ENCODE results near the gene CAMK1. TPM values are rescaled to one million over a fixed set of nuclear protein-coding genes. Genes with fewer than 3 reads are reported as not detected.

CAMK1 gene
- total and polyA plus RNA-seq, 9 of the 15 experiments (the other 6 are each of a cell fraction or from before 2014, with no cell fraction given) = 0.23 to 10.7 (median 6.0) TPM

- TF ChIP-seq ZNF449 (CRISPR knock-in tag; IDR thresholded peaks at IDR 0.05) (no peak), ATF3 (IDR thresholded peaks at IDR 0.05) (no peak; the same call in 1 of the 2 replicates), ATF3 (CRISPR knock-in tag; conservative IDR thresholded peaks at IDR 0.05) (0 out of 2 replicates have a peak, but pooled peaks have one; percentile 23), HDGF (IDR thresholded peaks at IDR 0.05) (peak; percentile 12; the same call in 1 of the 2 replicates), SFPQ (IDR thresholded peaks at IDR 0.05; ENCODE audit: low read depth, low read length) (no peak), USF2 (CRISPR knock-in tag; IDR thresholded peaks at IDR 0.05) (peak; percentile 21; the same call in 1 of the 2 replicates), RFX7 (CRISPR knock-in tag; IDR thresholded peaks at IDR 0.05) (no peak), CBFA2T3 (IDR thresholded peaks at IDR 0.05) (peak; percentile 34; the same call in 1 of the 2 replicates), RBM22 (IDR thresholded peaks at IDR 0.05; ENCODE audit: low read depth, low read length, poor library complexity, severe bottlenecking) (no peak), PHF20 (IDR thresholded peaks at IDR 0.05; ENCODE audit: partially characterized antibody) (peak; percentile 85), EWSR1 (IDR thresholded peaks at IDR 0.05; ENCODE audit: borderline replicate concordance, low read depth, partially characterized antibody) (no peak), STAG1 (CRISPR knock-in tag; IDR thresholded peaks at IDR 0.05; ENCODE audit: borderline replicate concordance) (no peak), SIN3B (IDR thresholded peaks at IDR 0.05; ENCODE audit: low read depth) (peak; percentile 96), ZKSCAN8 (CRISPR knock-in tag; IDR thresholded peaks at IDR 0.05) (no peak), ZNF3 (CRISPR knock-in tag; IDR thresholded peaks at IDR 0.05) (no peak), GMEB1 (CRISPR knock-in tag; IDR thresholded peaks at IDR 0.05) (peak; percentile 98), SIRT6 (IDR thresholded peaks at IDR 0.05; ENCODE audit: low read depth, low read length) (no peak), HNRNPK (IDR thresholded peaks at IDR 0.05; ENCODE audit: low read depth, low read length, poor library complexity, severe bottlenecking) (peak; percentile 55), ILF3 (IDR thresholded peaks at IDR 0.05; ENCODE audit: borderline replicate concordance) (no peak)
Measured at GRCh38 chr3:9731206-9732079, 38.3 kb downstream of the CAMK1 start, which contains the start of gene BRPF1 (continued).
